Trophoblast cell (in vitro differentiated cells and primary cell): ENCODE measurements around the gene MEN1.

Source experiments
- DNase-seq, 2 donors: peaks; one replicate each; pipeline ENCODE4 v3.0.0-alpha.2; 2016
- H2AFZ ChIP-seq: 2 replicates; pipeline ENCODE4 v1.6.1; 2013; ENCODE audit warnings: low read length, moderate library complexity, mild to moderate bottlenecking; ENCODE audit not compliant: insufficient read depth, poor library complexity
- H2AK5ac ChIP-seq: 2 replicates; pipeline ENCODE4 v1.6.1; 2013; ENCODE audit warnings: mild to moderate bottlenecking, low read length
- H2BK120ac ChIP-seq: 2 replicates; pipeline ENCODE4 v1.6.1; 2013; ENCODE audit warnings: low read length, mild to moderate bottlenecking, moderate library complexity; ENCODE audit not compliant: insufficient read depth, poor library complexity
- H2BK12ac ChIP-seq: 2 replicates; pipeline ENCODE4 v1.6.1; 2013; ENCODE audit warnings: mild to moderate bottlenecking, low read length, moderate library complexity
- H2BK5ac ChIP-seq: 2 replicates; pipeline ENCODE4 v1.6.1; 2013; ENCODE audit warnings: low read length, low read depth, moderate library complexity, mild to moderate bottlenecking; ENCODE audit not compliant: poor library complexity
- H3K14ac ChIP-seq: 2 replicates; pipeline ENCODE4 v1.6.1; 2013; ENCODE audit warnings: mild to moderate bottlenecking, low read length
- H3K18ac ChIP-seq: 2 replicates; pipeline ENCODE4 v1.6.1; 2013; ENCODE audit warnings: mild to moderate bottlenecking, low read length
- H3K23ac ChIP-seq: 2 replicates; pipeline ENCODE4 v1.6.1; 2013; ENCODE audit warnings: low read length
- H3K27ac ChIP-seq: 2 replicates; pipeline ENCODE4 v1.5.1; 2013; ENCODE audit warnings: low read depth, mild to moderate bottlenecking, inconsistent platforms, low read length, moderate library complexity
- H3K27me3 ChIP-seq: 2 replicates; pipeline ENCODE4 v1.6.1; 2013; ENCODE audit warnings: inconsistent platforms, mild to moderate bottlenecking, low read length, moderate library complexity; ENCODE audit not compliant: insufficient read depth
- H3K36me3 ChIP-seq, 2 experiments: 1 replicate in 1 of 2; 2 replicates in 1 of 2; pipeline ENCODE4 v1.6.1; 2013; ENCODE audit warnings: low read length in 2 of 2, mild to moderate bottlenecking in 2 of 2, moderate library complexity in 1 of 2; ENCODE audit not compliant: insufficient read depth in 2 of 2, control insufficient read depth in 1 of 2
- H3K4ac ChIP-seq: 2 replicates; pipeline ENCODE4 v1.6.1; 2013; ENCODE audit warnings: low read depth, mild to moderate bottlenecking, low read length, moderate library complexity
- H3K4me1 ChIP-seq, 2 experiments: 1 replicate in 1 of 2; 2 replicates in 1 of 2; pipeline ENCODE4 v1.6.1; 2013; ENCODE audit warnings: low read length in 2 of 2, mild to moderate bottlenecking in 2 of 2, moderate library complexity in 1 of 2; ENCODE audit not compliant: insufficient read depth in 2 of 2, control insufficient read depth in 1 of 2
- H3K4me2 ChIP-seq: 2 replicates; pipeline ENCODE4 v1.6.1; 2013; ENCODE audit warnings: inconsistent platforms, mild to moderate bottlenecking, low read length, moderate library complexity
- H3K4me3 ChIP-seq: 2 replicates; pipeline ENCODE4 v1.5.1; 2013; ENCODE audit warnings: mild to moderate bottlenecking, low read depth, low read length, inconsistent platforms
- H3K79me1 ChIP-seq: one replicate; pipeline ENCODE4 v1.6.1; 2013; ENCODE audit warnings: low read length
- H3K79me2 ChIP-seq: 2 replicates; pipeline ENCODE4 v1.6.1; 2013; ENCODE audit warnings: low read length, mild to moderate bottlenecking; ENCODE audit not compliant: control insufficient read depth, insufficient read depth, poor library complexity
- H3K9ac ChIP-seq: 2 replicates; pipeline ENCODE4 v1.6.1; 2013; ENCODE audit warnings: mild to moderate bottlenecking, low read length
- H3K9me3 ChIP-seq: 2 replicates; pipeline ENCODE4 v1.6.1; 2013; ENCODE audit warnings: low read depth, mild to moderate bottlenecking, control low read depth, inconsistent platforms, low read length; ENCODE audit not compliant: insufficient read depth
- H4K12ac ChIP-seq: 2 replicates; pipeline ENCODE4 v1.6.1; 2013; ENCODE audit warnings: low read depth, mild to moderate bottlenecking, low read length, moderate library complexity
- H4K8ac ChIP-seq: 2 replicates; pipeline ENCODE4 v1.6.1; 2013; ENCODE audit warnings: low read depth, mild to moderate bottlenecking, low read length, moderate library complexity
- H4K91ac ChIP-seq: one replicate; pipeline ENCODE4 v1.6.1; 2013; ENCODE audit warnings: low read depth, mild to moderate bottlenecking, low read length, moderate library complexity
- WGBS: extraction: QIAGEN DNeasy Blood & Tissue Kit; methylation state at CpG from one replicate; pipeline ENCODE4 v1.1.7; 2013; ENCODE audit warnings: missing lambda C conversion rate; ENCODE audit not compliant: insufficient read length, insufficient coverage; ENCODE audit errors: extremely low coverage; 5-methylcytosine and 5-hydroxymethylcytosine counted together

The MEN1 gene

GRCh38 chr11:64849598-64850356 lies 39.4 kb upstream of the MEN1 start:
- Histone ChIP-seq H3K79me2 (peaks cover under 1% of the 10 kb centered on the region), H3K27ac (no peak overlapping the region), H2BK12ac (no peak overlapping the region), H4K8ac (no peak overlapping the region), H3K18ac (no peak overlapping the region), H3K79me1 (peaks cover 13% of the 10 kb centered on the region), H3K23ac (no peak overlapping the region), H2AFZ (no peak overlapping the region), H3K4me1 (peaks cover 3 to 7% of the 10 kb centered on the region in 2 experiments), H3K27me3 (no peaks in the 10 kb centered on the region), H3K9ac (no peak overlapping the region), H3K4ac (no peak overlapping the region), H4K91ac (no peak overlapping the region), H4K12ac (no peak overlapping the region), H3K9me3 (peaks cover 2% of the 10 kb centered on the region), H3K36me3 (peaks cover 20% of the 10 kb centered on the region in 2 experiments), H2BK120ac (no peak overlapping the region), H3K4me3 (no peak overlapping the region), H2BK5ac (no peak overlapping the region), H3K4me2 (no peak overlapping the region), H3K14ac (no peak overlapping the region), H2AK5ac (no peak overlapping the region)
- DNase-seq: no peak
- WGBS: no CpG with 5 or more reads among the region's 19 CpGs

DNA sequence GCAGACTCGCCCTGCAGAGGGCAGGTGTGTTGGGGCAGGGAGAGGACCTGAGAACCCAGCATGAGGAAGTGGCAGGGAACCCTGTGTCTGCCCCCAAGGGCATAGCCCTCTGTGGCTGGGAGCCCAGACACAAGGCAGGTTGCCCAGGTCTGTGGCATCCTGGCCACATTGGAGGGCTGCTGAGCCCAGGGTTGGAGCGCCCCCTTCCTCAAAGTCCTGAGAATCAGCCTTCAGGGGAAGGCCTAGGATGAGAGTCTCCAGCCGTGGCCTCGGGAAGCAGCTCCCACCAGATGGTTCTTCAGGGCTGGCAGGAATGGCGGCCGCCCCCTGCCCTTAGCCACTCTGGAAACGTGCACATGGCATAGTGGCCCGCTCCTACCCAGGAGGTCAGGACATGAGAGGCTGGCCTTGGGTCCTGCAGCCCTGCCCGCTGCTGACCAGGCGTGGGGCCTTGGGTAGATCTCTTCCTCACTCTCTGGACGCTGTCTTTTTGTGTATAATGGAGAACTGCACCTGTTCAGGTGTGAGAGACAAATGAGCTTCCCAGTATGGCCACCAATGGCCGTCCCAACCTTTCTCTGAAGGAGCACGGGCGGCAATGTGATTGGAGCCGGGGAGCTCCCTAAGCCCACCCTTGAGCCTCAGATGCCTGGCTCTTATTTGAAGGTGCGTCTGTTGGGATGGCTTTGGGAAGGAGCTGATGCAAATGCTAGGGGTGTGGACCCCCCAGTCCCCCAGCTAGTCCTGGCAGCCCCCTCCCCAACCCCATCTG lies 38.7 kb upstream of the MEN1 start:
- Histone ChIP-seq H2AFZ (no peak overlapping the region), H3K9me3 (peaks cover 2% of the 10 kb centered on the region), H2BK5ac (no peak overlapping the region), H3K9ac (no peak overlapping the region), H2AK5ac (no peak overlapping the region), H3K27ac (no peak overlapping the region), H3K23ac (no peak overlapping the region), H3K79me1 (peaks cover 14% of the 10 kb centered on the region), H3K27me3 (no peaks in the 10 kb centered on the region), H4K8ac (no peak overlapping the region), H3K4me2 (no peak overlapping the region), H2BK12ac (no peak overlapping the region), H3K4ac (no peak overlapping the region), H3K36me3 (peaks cover 13 to 14% of the 10 kb centered on the region in 2 experiments), H4K91ac (no peak overlapping the region), H3K79me2 (peaks cover 6% of the 10 kb centered on the region), H3K18ac (no peak overlapping the region), H2BK120ac (no peak overlapping the region), H4K12ac (no peak overlapping the region), H3K4me1 (peaks cover 0 to 4% of the 10 kb centered on the region in 2 experiments), H3K14ac (no peak overlapping the region), H3K4me3 (no peak overlapping the region)
- no CpG with 5 or more reads among the region's 16 CpGs for WGBS
- DNase-seq: no peak

GRCh38 chr11:64848214-64848825 lies 38.0 kb upstream of the MEN1 start:
- no CpG with 5 or more reads among the region's 6 CpGs for WGBS
- H3K4ac ChIP-seq: no peak overlapping the region
- no peak overlapping the region for H3K23ac ChIP-seq
- no peak overlapping the region for H3K4me2 ChIP-seq
- DNase-seq: no peak
- no peak overlapping the region for H3K14ac ChIP-seq
- peaks cover 7 to 8% of the 10 kb centered on the region in 2 experiments for H3K36me3 ChIP-seq
- peaks cover 2 to 10% of the 10 kb centered on the region in 2 experiments for H3K4me1 ChIP-seq
- H4K91ac ChIP-seq: no peak overlapping the region
- H3K79me1 ChIP-seq: peaks cover 18% of the 10 kb centered on the region
- H2AFZ ChIP-seq: no peak overlapping the region
- no peak overlapping the region for H2BK12ac ChIP-seq
- H3K9ac ChIP-seq: no peak overlapping the region
- no peak overlapping the region for H2BK5ac ChIP-seq
- H2AK5ac ChIP-seq: no peak overlapping the region
- no peak overlapping the region for H3K18ac ChIP-seq
- H3K4me3 ChIP-seq: no peak overlapping the region
- H3K27ac ChIP-seq: no peak overlapping the region
- no peaks in the 10 kb centered on the region for H3K27me3 ChIP-seq
- peaks cover 13% of the 10 kb centered on the region for H3K79me2 ChIP-seq
- H4K8ac ChIP-seq: no peak overlapping the region
- no peak overlapping the region for H4K12ac ChIP-seq
- peaks cover 2% of the 10 kb centered on the region for H3K9me3 ChIP-seq
- no peak overlapping the region for H2BK120ac ChIP-seq

DNA sequence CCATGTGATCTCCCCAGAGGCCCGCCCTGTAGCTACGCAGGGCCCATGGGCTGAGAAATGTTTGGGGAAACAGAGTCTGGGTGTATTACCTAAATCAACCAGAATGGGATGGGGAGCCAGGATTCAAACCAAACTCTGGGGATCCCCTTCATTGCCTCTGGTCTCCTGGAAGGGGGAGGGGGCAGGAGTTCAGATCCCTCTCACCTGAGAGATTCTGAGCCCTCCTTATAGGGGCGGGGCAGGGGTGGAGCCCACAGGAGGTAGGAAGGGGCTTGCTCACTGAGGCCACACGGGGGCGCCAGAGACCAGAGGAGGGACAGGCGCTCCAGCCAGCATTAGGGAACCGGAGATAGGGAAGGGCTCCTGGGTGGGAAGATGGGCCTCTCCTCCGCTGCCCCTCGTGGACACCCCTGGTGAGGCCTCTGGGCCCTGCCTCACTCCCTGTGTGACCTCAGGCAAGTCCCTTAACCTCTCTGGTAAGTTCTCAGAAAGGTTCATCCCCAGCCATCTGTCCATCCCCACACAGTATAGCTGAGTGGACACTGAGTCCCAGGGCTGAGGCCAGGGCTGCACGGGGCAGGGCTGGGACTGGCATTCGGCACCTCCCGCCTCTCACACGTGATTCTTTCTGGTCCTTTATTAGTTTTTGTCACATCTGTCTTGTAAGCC lies 36.8 kb upstream of the MEN1 start:
- Histone ChIP-seq H2AK5ac (peak overlapping the region; percentile 17), H4K91ac (peak overlapping the region; percentile 30), H3K4me1 (peaks cover 11 to 21% of the 10 kb centered on the region in 2 experiments), H3K4ac (no peak overlapping the region), H3K4me2 (no peak overlapping the region), H3K9ac (no peak overlapping the region), H3K36me3 (peaks cover 0 to 2% of the 10 kb centered on the region in 2 experiments), H2AFZ (peak overlapping the region; percentile 5), H2BK120ac (no peak overlapping the region), H3K23ac (no peak overlapping the region), H3K14ac (peak overlapping the region; percentile 22), H3K79me2 (peaks cover 21% of the 10 kb centered on the region), H3K27ac (no peak overlapping the region), H4K12ac (peak overlapping the region; percentile 22), H3K4me3 (no peak overlapping the region), H3K9me3 (peaks cover 2% of the 10 kb centered on the region), H3K79me1 (peaks cover 30% of the 10 kb centered on the region), H4K8ac (peak overlapping the region; percentile 20), H3K27me3 (no peaks in the 10 kb centered on the region), H3K18ac (no peak overlapping the region), H2BK5ac (no peak overlapping the region), H2BK12ac (peak overlapping the region; percentile 55)
- DNase-seq: peak; percentile 95 to 97
- no CpG with 5 or more reads among the region's 13 CpGs for WGBS
